ENCODE results near the gene PCCA. TPM values are rescaled to one million over a fixed set of nuclear protein-coding genes. Genes with fewer than 3 reads are reported as not detected.
A peak's percentile ranks its signal among the peaks of the same experiment; 100 is the strongest.

Gene PCCA
- total RNA-seq, 1 donor from 2014 or later: 15.3 TPM

GRCh38 chr13:100231176-100231575 is 142.3 kb downstream of the PCCA start:
- DNase-seq: no peak
- ATAC-seq (ENCODE audit: low read depth): no peak
- Mint-ChIP-seq H3K36me3 (ENCODE audit: low read depth) (no peaks in the 10 kb centered on the region), H3K27me3 (no peaks in the 10 kb centered on the region), H3K4me3 (no peak overlapping the region), H3K9me3 (no peaks in the 10 kb centered on the region), H3K4me1 (peaks cover 7% of the 10 kb centered on the region), H3K27ac (no peak overlapping the region)
- intact Hi-C loops (cut with micrococcal nuclease): loop anchor here (10.0 kb wide), 2 partner anchors 236 to 1056 kb away; no protein-coding TSS in a partner anchor
- ChIA-PET POLR2A (no interaction called here), CTCF (interaction anchor here (0.6 kb wide), 1 partner anchor 10 kb away, joined by 6 read pairs; no protein-coding TSS in a partner anchor)
- no peak for TF ChIP-seq CTCF (IDR thresholded peaks at IDR 0.05)

GRCh38 chr13:100234006-100234405 is 145.1 kb downstream of the PCCA start:
- H3K27ac Mint-ChIP-seq: no peak overlapping the region
- ATAC-seq (ENCODE audit: low read depth): no peak
- TF ChIP-seq CTCF (IDR thresholded peaks at IDR 0.05): no peak
- no peak for DNase-seq
- no peaks in the 10 kb centered on the region for H3K27me3 Mint-ChIP-seq
- H3K4me3 Mint-ChIP-seq: no peak overlapping the region
- peaks cover 7% of the 10 kb centered on the region for H3K4me1 Mint-ChIP-seq
- ChIA-PET CTCF (interaction anchor here (2.0 to 2.7 kb wide), 2 partner anchors 318 to 334 kb away, joined by 8 to 11 read pairs; no protein-coding TSS in a partner anchor), POLR2A (no interaction called here)
- intact Hi-C loops (cut with micrococcal nuclease): loop anchor here (2.0 to 10.0 kb wide), 3 partner anchors 239 to 1059 kb away; no protein-coding TSS in a partner anchor
- H3K36me3 Mint-ChIP-seq (ENCODE audit: low read depth): no peaks in the 10 kb centered on the region
- no peaks in the 10 kb centered on the region for H3K9me3 Mint-ChIP-seq

- H3K27me3 Mint-ChIP-seq: no peaks in the 10 kb centered on the region
- no peak for DNase-seq
- no peak for ATAC-seq (ENCODE audit: low read depth)
- no peak for TF ChIP-seq CTCF (IDR thresholded peaks at IDR 0.05)
- H3K9me3 Mint-ChIP-seq: no peaks in the 10 kb centered on the region
- H3K36me3 Mint-ChIP-seq (ENCODE audit: low read depth): no peaks in the 10 kb centered on the region
- ChIA-PET CTCF (interaction anchor here (0.8 to 2.7 kb wide), 8 partner anchors 318 to 791 kb away, joined by 3 to 11 read pairs (median 5); no protein-coding TSS in a partner anchor), POLR2A (no interaction called here)
- H3K27ac Mint-ChIP-seq: no peak overlapping the region
- intact Hi-C loops (cut with micrococcal nuclease): loop anchor here (1.0 to 10.0 kb wide), 7 partner anchors 240 to 1060 kb away; no protein-coding TSS in a partner anchor
- H3K4me3 Mint-ChIP-seq: no peak overlapping the region
- peaks cover 7% of the 10 kb centered on the region for H3K4me1 Mint-ChIP-seq
Observed at GRCh38 chr13:100234524-100235136, 145.7 kb downstream of the PCCA start.

GRCh38 chr13:100235311-100235901 is 146.5 kb downstream of the PCCA start:
- H3K27ac Mint-ChIP-seq: no peak overlapping the region

More at GRCh38 chr13:100235311-100235901, 146.5 kb downstream of the PCCA start:
- Mint-ChIP-seq H3K4me1 (peaks cover 7% of the 10 kb centered on the region), H3K9me3 (no peaks in the 10 kb centered on the region), H3K4me3 (peak overlapping the region; percentile 3), H3K27me3 (no peaks in the 10 kb centered on the region), H3K36me3 (ENCODE audit: low read depth) (no peaks in the 10 kb centered on the region)
- no peak for TF ChIP-seq CTCF (IDR thresholded peaks at IDR 0.05)
- ATAC-seq (ENCODE audit: low read depth) (peak; percentile 45), DNase-seq (no peak)
- CTCF ChIA-PET: interaction anchor here (0.6 to 2.7 kb wide), 11 partner anchors 78 to 793 kb away, joined by 3 to 11 read pairs (median 4); no protein-coding TSS in a partner anchor
- POLR2A ChIA-PET: interaction anchor here (0.7 kb wide), 1 partner anchor 968 kb away, joined by 4 read pairs; no protein-coding TSS in a partner anchor
- intact Hi-C loops (cut with micrococcal nuclease): loop anchor here (1.0 to 10.0 kb wide), 7 partner anchors 241 to 1061 kb away; no protein-coding TSS in a partner anchor
